BE2C (cell line): ENCODE measurements around the gene DUS1L.

Experiments used
- DNase-seq: peaks from one replicate; pipeline ENCODE4 v3.0.0-alpha.2; 2020
- H3K27me3 ChIP-seq: fragments of 250-450 bp; sonication (Bioruptor Pico); 2 replicates; pipeline ENCODE4 v1.5.1; 2020; ENCODE audit warnings: mild to moderate bottlenecking
- H3K36me3 ChIP-seq: fragments of 250-450 bp; sonication (Bioruptor Pico); 2 replicates; pipeline ENCODE4 v1.5.1; 2020; ENCODE audit warnings: mild to moderate bottlenecking
- H3K4me1 ChIP-seq: fragments of 250-450 bp; sonication (Bioruptor Pico); 2 replicates; pipeline ENCODE4 v1.5.1; 2020
- H3K4me3 ChIP-seq: 2 replicates; pipeline ENCODE4 v1.5.1; 2011; ENCODE audit warnings: low read depth, low read length
- H3K9me3 ChIP-seq: fragments of 250-450 bp; sonication (Bioruptor Pico); 2 replicates; pipeline ENCODE4 v1.5.1; 2020
- CTCF ChIP-seq: IDR thresholded peaks from 2 replicates; pipeline ENCODE4 v1.5.1; 2012; ENCODE audit warnings: mild to moderate bottlenecking, low read depth, low read length

The DUS1L gene

GRCh38 chr17:82101767-82102679 lies 36.4 kb upstream of the DUS1L start:
- no peak for DNase-seq
- no peak for TF ChIP-seq CTCF

GRCh38 chr17:82101301-82101715 lies 35.7 kb upstream of the DUS1L start:
- no peak for TF ChIP-seq CTCF
- DNase-seq = peak; percentile 55
- Histone ChIP-seq H3K9me3 (peaks cover 4% of the 10 kb centered on the region; the same call in 1 of the 2 replicates), H3K4me3 (no peak overlapping the region), H3K27me3 (no peaks in the 10 kb centered on the region), H3K36me3 (peaks cover 25% of the 10 kb centered on the region), H3K4me1 (peaks cover 39% of the 10 kb centered on the region)

More at GRCh38 chr17:82101767-82102679, 36.4 kb upstream of the DUS1L start:
- peaks cover 18% of the 10 kb centered on the region for H3K36me3 ChIP-seq
- H3K4me1 ChIP-seq = peaks cover 46% of the 10 kb centered on the region
- H3K27me3 ChIP-seq = no peaks in the 10 kb centered on the region
- H3K4me3 ChIP-seq = no peak overlapping the region
- H3K9me3 ChIP-seq = peaks cover 4% of the 10 kb centered on the region; the same call in 1 of the 2 replicates

- TF ChIP-seq CTCF = no peak
- peaks cover 32% of the 10 kb centered on the region for H3K4me1 ChIP-seq
- peaks cover 4% of the 10 kb centered on the region; the same call in 1 of the 2 replicates for H3K9me3 ChIP-seq
- H3K4me3 ChIP-seq = no peak overlapping the region
- peaks cover 31% of the 10 kb centered on the region for H3K36me3 ChIP-seq
- H3K27me3 ChIP-seq = no peaks in the 10 kb centered on the region
- DNase-seq = peak; percentile 22
These were observed 35.1 kb upstream of the DUS1L start for GRCh38 chr17:82100502-82101298.

GRCh38 chr17:82098939-82099763 lies 33.5 kb upstream of the DUS1L start:
- peaks cover 4% of the 10 kb centered on the region; the same call in 1 of the 2 replicates for H3K9me3 ChIP-seq
- no peaks in the 10 kb centered on the region for H3K27me3 ChIP-seq
- peaks cover 43% of the 10 kb centered on the region for H3K36me3 ChIP-seq
- H3K4me1 ChIP-seq = peaks cover 28% of the 10 kb centered on the region
- DNase-seq = no peak
- no peak for TF ChIP-seq CTCF
- peak overlapping the region; percentile 51 for H3K4me3 ChIP-seq

GRCh38 chr17:82098169-82098938 lies 32.8 kb upstream of the DUS1L start, which contains the start of gene FASN:
Gene FASN (minus strand): TSS chr17:82098236. CDS start chr17:82096445, 1,791 bp downstream.
- Histone ChIP-seq H3K4me3 (peak within 1 kb of the TSS; percentile 89), H3K9me3 (peaks cover 4% of the 10 kb centered on the region; the same call in 1 of the 2 replicates), H3K27me3 (no peaks in the 10 kb centered on the region), H3K36me3 (peaks cover 50% of the 10 kb centered on the region), H3K4me1 (peaks cover 21% of the 10 kb centered on the region)
- TF ChIP-seq CTCF = peak; percentile 29; the same call in 1 of the 2 replicates
- DNase-seq = peak; percentile 97
